Stimulated activated CD4-positive, alpha-beta T cell treated with anti-CD3 and anti-CD28 coated beads, TNF-alpha, amount 100 ng/mL, for 1 hour (primary cell): ENCODE results near the gene CBLIF.
"Not testable (repeated sequence)": the region's sequence is repeated elsewhere in the genome, so short reads cannot be mapped to it uniquely, and the experiment has no call there.

Source experiments
- DNase-seq, 3 donors: peaks; one replicate each; pipeline ENCODE4 v3.0.0-alpha.2; 2020; ENCODE audit warnings: low read depth in 3 of 3, low spot score in 1 of 3

The CBLIF gene

DNA sequence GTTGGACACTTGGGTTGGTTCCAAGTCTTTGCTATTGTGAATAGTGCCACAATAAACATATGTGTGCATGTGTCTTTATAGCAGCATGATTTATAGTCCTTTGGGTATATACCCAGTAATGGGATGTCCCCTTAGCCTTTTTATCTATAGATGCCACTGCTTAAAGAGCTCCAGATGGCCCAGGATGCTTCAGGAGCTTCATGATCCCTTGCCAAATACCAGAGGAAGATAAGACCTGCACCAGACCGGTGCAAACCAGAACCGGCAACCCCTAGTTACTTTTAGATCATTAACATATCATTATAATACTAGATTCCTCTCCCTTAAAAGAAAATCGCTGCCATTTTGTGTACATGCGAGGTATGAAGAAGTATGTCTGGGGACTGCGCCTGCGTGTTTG is 3.1 kb upstream of the CBLIF start:
- DNase-seq = not testable (repeated sequence)

- DNase-seq = no peak
These were observed 2.3 kb upstream of the CBLIF start for GRCh38 chr11:59847626-59848025.

DNA sequence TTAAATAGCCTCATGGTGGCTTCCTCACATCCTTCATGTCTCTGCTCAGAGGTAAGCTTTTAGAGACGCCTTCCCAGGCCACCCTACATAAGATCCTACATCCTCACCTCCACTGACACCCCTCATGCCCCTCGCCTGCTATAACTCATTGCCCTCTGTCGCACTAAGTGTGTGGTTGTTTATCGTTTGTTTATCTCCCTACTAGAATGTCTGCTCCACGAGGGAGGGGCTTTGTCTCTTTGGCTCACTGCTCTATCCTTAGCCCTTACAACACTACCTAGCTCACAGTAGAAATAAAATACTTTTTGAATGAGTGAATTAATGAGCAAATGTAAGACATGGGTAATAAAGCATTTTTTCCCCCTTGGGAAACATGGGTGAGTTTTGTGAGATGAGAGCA is 1.3 kb upstream of the CBLIF start:
- DNase-seq = no peak

GRCh38 chr11:59842316-59842715 is 3.0 kb downstream of the CBLIF start:
- DNase-seq = no peak

DNA sequence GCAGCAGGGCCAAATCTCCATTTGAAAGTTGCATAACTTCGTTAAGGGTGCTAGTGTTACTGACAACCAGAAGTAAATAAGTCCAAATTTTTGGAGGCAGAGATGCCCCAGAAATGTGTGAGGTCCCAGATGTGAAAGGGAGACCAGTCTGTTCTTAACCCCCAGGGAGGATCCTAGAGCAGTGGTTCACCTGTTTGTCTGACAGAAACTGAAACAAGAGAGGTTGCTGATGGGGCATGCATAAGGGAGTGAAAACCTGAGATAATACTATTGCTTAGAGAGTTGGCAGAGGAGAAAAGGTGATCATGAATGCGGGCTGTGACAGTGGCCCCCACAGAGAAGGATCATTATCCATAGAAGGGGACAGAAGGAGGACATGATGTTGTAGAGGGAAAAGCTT is 3.8 kb downstream of the CBLIF start:
- DNase-seq = no peak

DNA sequence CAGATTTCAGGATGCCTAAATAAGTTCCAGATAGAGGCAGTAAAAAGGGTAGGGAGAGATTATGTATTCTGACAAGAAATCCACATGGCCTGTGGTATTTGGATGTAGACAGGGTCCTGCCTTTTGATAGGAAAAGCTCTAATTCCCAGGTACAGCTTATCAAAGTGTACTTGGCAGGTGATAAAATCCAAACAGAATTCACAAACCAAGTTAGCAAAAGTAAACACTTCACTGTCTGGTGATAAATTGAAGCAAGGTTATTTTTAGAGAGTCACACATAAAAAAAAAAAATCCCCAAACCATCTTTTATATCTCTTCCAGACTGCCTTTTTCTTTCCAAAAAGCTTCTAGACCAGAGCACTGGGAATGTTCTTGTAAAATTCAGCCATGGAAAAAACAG is 5.7 kb downstream of the CBLIF start:
- DNase-seq = no peak

DNA sequence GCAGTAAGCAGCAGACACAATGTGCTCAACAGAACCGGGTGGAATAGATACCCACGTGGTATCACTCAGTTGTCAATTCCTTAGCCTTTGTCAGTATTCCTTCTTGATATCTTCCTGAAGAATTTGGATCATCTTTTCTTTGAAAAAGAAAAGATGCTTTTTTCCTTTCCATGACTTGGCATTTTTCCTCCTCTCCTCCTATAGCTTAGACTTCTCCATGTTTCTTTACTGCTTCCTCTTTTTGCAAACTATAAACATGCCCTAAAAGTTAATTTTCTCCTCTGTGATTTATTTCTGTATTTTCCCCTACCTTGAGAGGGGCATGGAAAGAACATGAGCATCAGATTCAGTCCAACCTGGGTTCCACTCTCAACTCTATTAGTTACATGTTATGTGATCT is 11.7 kb downstream of the CBLIF start:
- DNase-seq = no peak

- DNase-seq = no peak
These were observed 15.9 kb downstream of the CBLIF start for GRCh38 chr11:59829358-59829757.

GRCh38 chr11:59822989-59823566 is 22.2 kb downstream of the CBLIF start:
- no peak for DNase-seq

GRCh38 chr11:59818572-59818971 is 26.7 kb downstream of the CBLIF start:
- no peak for DNase-seq

DNA sequence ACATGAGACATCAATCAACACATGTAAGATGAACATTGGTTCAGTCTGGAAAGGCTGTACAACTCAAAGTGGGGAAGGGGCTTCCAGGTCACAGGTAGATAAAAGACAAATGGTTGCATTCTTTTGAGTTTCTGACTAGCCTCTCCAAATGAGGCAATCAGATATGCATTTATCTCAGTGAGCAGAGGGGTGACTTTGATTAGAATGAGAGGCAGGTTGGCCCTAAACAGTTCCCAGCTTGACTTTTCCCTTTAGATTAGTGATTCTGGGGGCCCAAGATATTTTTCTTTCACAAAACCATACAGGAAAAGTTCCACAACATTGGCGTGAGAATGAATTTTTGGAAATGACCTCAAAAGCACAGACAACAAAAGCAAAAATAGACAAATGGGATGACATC is 28.9 kb downstream of the CBLIF start:
- DNase-seq = not testable (repeated sequence)

- no peak for DNase-seq
These were observed 29.5 kb downstream of the CBLIF start for GRCh38 chr11:59815754-59816153.

GRCh38 chr11:59814021-59814420 is 31.3 kb downstream of the CBLIF start:
- no peak for DNase-seq

DNA sequence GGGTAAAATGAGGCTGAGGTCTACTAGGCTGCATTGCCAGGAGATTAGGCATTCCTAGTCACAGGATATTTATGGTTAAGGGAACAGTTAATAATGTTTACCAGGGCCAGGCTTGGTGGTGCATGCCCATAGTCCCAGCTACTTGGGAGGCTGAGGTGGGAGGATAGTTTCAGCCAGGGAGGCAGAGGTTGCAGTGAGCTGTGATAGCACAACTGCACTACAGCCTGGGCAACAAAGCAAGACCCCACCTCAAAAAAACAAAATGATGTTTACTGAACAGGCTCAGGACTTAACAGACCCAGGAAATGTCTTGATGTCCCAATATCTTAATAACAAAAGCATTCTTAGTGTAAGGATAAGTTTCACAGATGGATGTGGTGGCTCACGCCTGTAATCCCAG is 31.9 kb downstream of the CBLIF start:
- no peak for DNase-seq

DNA sequence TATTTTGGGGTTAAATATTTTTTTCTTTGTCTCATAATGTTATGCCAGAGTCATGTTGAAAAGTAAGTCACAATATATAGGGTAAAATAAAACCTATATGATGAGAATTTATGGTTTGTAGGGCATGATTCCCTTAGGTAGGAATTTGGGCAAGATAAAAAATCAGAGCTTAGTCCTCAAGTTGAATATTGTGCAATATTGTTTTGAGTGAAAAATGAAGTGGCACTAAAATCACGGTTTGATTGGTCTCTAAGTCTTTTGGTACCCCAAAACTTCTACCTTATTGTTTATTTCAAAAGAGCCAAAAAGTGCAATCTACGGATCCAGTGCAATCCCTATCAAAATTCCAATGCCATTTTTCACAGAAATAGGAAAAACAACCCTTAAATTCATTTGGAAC is 33.1 kb downstream of the CBLIF start:
- DNase-seq = no peak

DNA sequence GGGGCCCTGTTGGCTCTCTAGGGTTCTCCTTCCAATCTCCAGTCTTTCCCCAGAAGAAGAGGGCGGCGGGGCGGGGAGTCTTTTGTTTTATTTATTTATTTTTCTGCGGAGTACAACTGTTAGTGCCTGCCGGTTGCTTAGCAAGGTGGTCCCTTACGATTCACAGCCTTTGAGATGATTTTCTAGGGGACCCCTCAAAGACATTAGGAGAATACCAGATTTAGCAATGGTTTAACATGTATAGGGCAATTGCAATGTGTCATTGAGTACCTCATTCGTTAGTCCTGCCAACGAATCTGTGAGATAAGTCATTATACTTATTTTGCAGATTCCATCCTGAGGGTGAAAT is 34.4 kb downstream of the CBLIF start:
- DNase-seq = no peak

- DNase-seq = peak; percentile 76 to 81 (median 80)
These were observed 34.9 kb downstream of the CBLIF start, which contains the start of gene MRPL16 for GRCh38 chr11:59810189-59810910. Gene MRPL16 (minus strand): TSS chr11:59810778. CDS start chr11:59810658, 120 bp downstream.

- DNase-seq = no peak
These were observed 38.2 kb downstream of the CBLIF start for GRCh38 chr11:59807047-59807610.

GRCh38 chr11:59804061-59804460 is 41.2 kb downstream of the CBLIF start:
- DNase-seq = no peak

DNA sequence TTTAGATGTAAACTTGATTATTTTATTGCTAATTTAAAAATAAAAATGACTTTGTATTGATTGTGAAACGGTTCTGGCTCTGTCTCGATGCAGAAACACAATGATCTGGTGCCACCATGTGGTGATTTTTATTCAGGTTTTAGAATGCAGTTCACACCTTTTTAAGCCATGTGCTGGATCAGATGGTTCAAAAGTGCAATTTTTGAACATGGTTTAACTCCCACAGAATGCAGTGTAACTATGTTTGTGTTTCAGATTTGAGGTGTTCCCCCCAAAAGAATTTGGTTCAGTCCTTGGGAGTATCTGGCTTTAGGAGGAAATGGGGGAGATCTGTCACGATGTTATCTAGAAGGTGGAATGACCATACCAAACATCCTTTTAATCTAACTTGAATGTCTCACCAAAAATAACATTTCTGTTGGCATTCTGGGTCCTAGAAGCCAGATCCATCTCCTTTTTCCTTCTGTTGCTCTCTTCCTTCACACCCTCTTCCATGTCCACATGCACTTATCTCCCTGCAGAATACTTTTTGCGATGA is 42.6 kb downstream of the CBLIF start:
- peak in 1 of 3 donors; percentile 25 for DNase-seq

GRCh38 chr11:59801981-59802638 is 43.2 kb downstream of the CBLIF start:
- no peak for DNase-seq

DNA sequence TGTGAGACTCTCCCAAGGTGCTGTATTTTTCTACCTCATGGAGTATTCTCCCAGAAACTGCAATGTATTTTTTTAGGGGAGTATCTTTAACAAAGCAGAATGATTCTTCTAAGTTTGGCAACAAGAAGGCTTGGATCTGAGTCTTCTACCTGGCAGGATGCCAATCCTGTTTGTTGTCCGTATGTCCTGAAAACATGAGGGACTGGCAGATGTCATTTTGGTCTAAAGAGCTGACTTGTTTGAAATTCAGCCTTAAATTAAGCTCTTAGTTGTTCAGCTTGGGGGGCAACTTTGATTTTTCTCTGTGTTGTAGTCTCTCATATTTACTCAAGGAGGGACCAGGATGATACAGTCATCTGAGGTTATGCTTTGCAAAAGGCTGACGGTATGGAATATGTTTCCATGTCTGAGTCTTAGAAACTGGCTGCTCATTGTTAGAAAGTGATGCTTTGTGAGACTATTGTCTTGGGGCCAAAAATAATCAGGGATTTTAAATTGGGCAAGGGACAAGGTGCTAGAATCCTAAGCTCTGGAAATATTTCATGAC is 44.1 kb downstream of the CBLIF start:
- DNase-seq = no peak
